ENCODE data around the gene COL16A1.

Gene COL16A1

GRCh38 chr1:31703431-31704270, at the start of gene COL16A1:
COL16A1 (minus strand) TSS chr1:31704017; CDS start chr1:31702193, 1,824 bp downstream.
- no peaks in the 10 kb centered on the region for H3K27me3 ChIP-seq (ENCODE audit: control insufficient read depth, insufficient read depth, low read length)
- no peaks in the 10 kb centered on the region for H3K9me3 ChIP-seq (ENCODE audit: control insufficient read depth, insufficient read depth, low read depth, low read length)
- peak within 1 kb of the TSS; percentile 55 for H3K4me3 ChIP-seq (ENCODE audit: low read depth, low read length)
- no peaks in the 10 kb centered on the region for H3K36me3 ChIP-seq (ENCODE audit: control insufficient read depth, insufficient read depth, low read length)
- H3K9ac ChIP-seq (ENCODE audit: low read length) = peak within 1 kb of the TSS; percentile 53
- no peak within 1 kb of the TSS for H3K27ac ChIP-seq (ENCODE audit: low read depth, low read length)
- H3K4me1 ChIP-seq (ENCODE audit: control insufficient read depth, insufficient read depth, low read length) = peaks cover 41% of the 10 kb centered on the region

GRCh38 chr1:31752952-31753475, 49.2 kb upstream of the COL16A1 start:
- H3K4me1 ChIP-seq (ENCODE audit: control insufficient read depth, insufficient read depth, low read length) = peaks cover 53% of the 10 kb centered on the region
- H3K4me3 ChIP-seq (ENCODE audit: low read depth, low read length) = no peak overlapping the region
- H3K36me3 ChIP-seq (ENCODE audit: control insufficient read depth, insufficient read depth, low read length) = no peaks in the 10 kb centered on the region
- no peaks in the 10 kb centered on the region for H3K9me3 ChIP-seq (ENCODE audit: control insufficient read depth, insufficient read depth, low read depth, low read length)
- no peak overlapping the region for H3K27ac ChIP-seq (ENCODE audit: low read depth, low read length)
- H3K27me3 ChIP-seq (ENCODE audit: control insufficient read depth, insufficient read depth, low read length) = no peaks in the 10 kb centered on the region
- H3K9ac ChIP-seq (ENCODE audit: low read length) = no peak overlapping the region

- Histone ChIP-seq H3K27me3 (ENCODE audit: control insufficient read depth, insufficient read depth, low read length) (no peaks in the 10 kb centered on the region), H3K9ac (ENCODE audit: low read length) (no peak overlapping the region), H3K27ac (ENCODE audit: low read depth, low read length) (no peak overlapping the region), H3K36me3 (ENCODE audit: control insufficient read depth, insufficient read depth, low read length) (no peaks in the 10 kb centered on the region), H3K4me3 (ENCODE audit: low read depth, low read length) (no peak overlapping the region), H3K4me1 (ENCODE audit: control insufficient read depth, insufficient read depth, low read length) (peaks cover 58% of the 10 kb centered on the region), H3K9me3 (ENCODE audit: control insufficient read depth, insufficient read depth, low read depth, low read length) (no peaks in the 10 kb centered on the region)
Observed at GRCh38 chr1:31752258-31752657, 48.4 kb upstream of the COL16A1 start.

- Histone ChIP-seq H3K27ac (ENCODE audit: low read depth, low read length) (no peak overlapping the region), H3K36me3 (ENCODE audit: control insufficient read depth, insufficient read depth, low read length) (no peaks in the 10 kb centered on the region), H3K9ac (ENCODE audit: low read length) (no peak overlapping the region), H3K4me1 (ENCODE audit: control insufficient read depth, insufficient read depth, low read length) (peaks cover 63% of the 10 kb centered on the region), H3K4me3 (ENCODE audit: low read depth, low read length) (no peak overlapping the region), H3K9me3 (ENCODE audit: control insufficient read depth, insufficient read depth, low read depth, low read length) (no peaks in the 10 kb centered on the region), H3K27me3 (ENCODE audit: control insufficient read depth, insufficient read depth, low read length) (no peaks in the 10 kb centered on the region)
Observed at GRCh38 chr1:31751822-31752241, 48.0 kb upstream of the COL16A1 start.

GRCh38 chr1:31750858-31751510, 47.2 kb upstream of the COL16A1 start:
- no peak overlapping the region for H3K9ac ChIP-seq (ENCODE audit: low read length)
- H3K4me3 ChIP-seq (ENCODE audit: low read depth, low read length) = no peak overlapping the region
- H3K27ac ChIP-seq (ENCODE audit: low read depth, low read length) = no peak overlapping the region
- peaks cover 64% of the 10 kb centered on the region for H3K4me1 ChIP-seq (ENCODE audit: control insufficient read depth, insufficient read depth, low read length)
- H3K9me3 ChIP-seq (ENCODE audit: control insufficient read depth, insufficient read depth, low read depth, low read length) = no peaks in the 10 kb centered on the region
- H3K36me3 ChIP-seq (ENCODE audit: control insufficient read depth, insufficient read depth, low read length) = no peaks in the 10 kb centered on the region
- H3K27me3 ChIP-seq (ENCODE audit: control insufficient read depth, insufficient read depth, low read length) = no peaks in the 10 kb centered on the region

- no peaks in the 10 kb centered on the region for H3K27me3 ChIP-seq (ENCODE audit: control insufficient read depth, insufficient read depth, low read length)
Observed at GRCh38 chr1:31749785-31750735, 46.2 kb upstream of the COL16A1 start.

GRCh38 chr1:31748365-31748764, 44.5 kb upstream of the COL16A1 start:
- H3K9ac ChIP-seq (ENCODE audit: low read length) = no peak overlapping the region
- H3K27ac ChIP-seq (ENCODE audit: low read depth, low read length) = no peak overlapping the region
- no peak overlapping the region for H3K4me3 ChIP-seq (ENCODE audit: low read depth, low read length)
- H3K36me3 ChIP-seq (ENCODE audit: control insufficient read depth, insufficient read depth, low read length) = no peaks in the 10 kb centered on the region
- H3K27me3 ChIP-seq (ENCODE audit: control insufficient read depth, insufficient read depth, low read length) = no peaks in the 10 kb centered on the region
- peaks cover 64% of the 10 kb centered on the region for H3K4me1 ChIP-seq (ENCODE audit: control insufficient read depth, insufficient read depth, low read length)
- H3K9me3 ChIP-seq (ENCODE audit: control insufficient read depth, insufficient read depth, low read depth, low read length) = no peaks in the 10 kb centered on the region

More at GRCh38 chr1:31749785-31750735, 46.2 kb upstream of the COL16A1 start:
- Histone ChIP-seq H3K27ac (ENCODE audit: low read depth, low read length) (no peak overlapping the region), H3K36me3 (ENCODE audit: control insufficient read depth, insufficient read depth, low read length) (no peaks in the 10 kb centered on the region), H3K9ac (ENCODE audit: low read length) (no peak overlapping the region), H3K4me3 (ENCODE audit: low read depth, low read length) (no peak overlapping the region), H3K4me1 (ENCODE audit: control insufficient read depth, insufficient read depth, low read length) (peaks cover 66% of the 10 kb centered on the region), H3K9me3 (ENCODE audit: control insufficient read depth, insufficient read depth, low read depth, low read length) (no peaks in the 10 kb centered on the region)

- H3K9me3 ChIP-seq (ENCODE audit: control insufficient read depth, insufficient read depth, low read depth, low read length) = no peaks in the 10 kb centered on the region
- peaks cover 59% of the 10 kb centered on the region for H3K4me1 ChIP-seq (ENCODE audit: control insufficient read depth, insufficient read depth, low read length)
- H3K36me3 ChIP-seq (ENCODE audit: control insufficient read depth, insufficient read depth, low read length) = no peaks in the 10 kb centered on the region
- H3K27ac ChIP-seq (ENCODE audit: low read depth, low read length) = no peak overlapping the region
- no peaks in the 10 kb centered on the region for H3K27me3 ChIP-seq (ENCODE audit: control insufficient read depth, insufficient read depth, low read length)
- no peak overlapping the region for H3K4me3 ChIP-seq (ENCODE audit: low read depth, low read length)
- H3K9ac ChIP-seq (ENCODE audit: low read length) = no peak overlapping the region
Observed at GRCh38 chr1:31747304-31747703, 43.5 kb upstream of the COL16A1 start.

GRCh38 chr1:31746687-31747086, 42.9 kb upstream of the COL16A1 start:
- Histone ChIP-seq H3K27ac (ENCODE audit: low read depth, low read length) (no peak overlapping the region), H3K9ac (ENCODE audit: low read length) (no peak overlapping the region), H3K27me3 (ENCODE audit: control insufficient read depth, insufficient read depth, low read length) (no peaks in the 10 kb centered on the region), H3K4me3 (ENCODE audit: low read depth, low read length) (no peak overlapping the region), H3K9me3 (ENCODE audit: control insufficient read depth, insufficient read depth, low read depth, low read length) (no peaks in the 10 kb centered on the region), H3K36me3 (ENCODE audit: control insufficient read depth, insufficient read depth, low read length) (no peaks in the 10 kb centered on the region), H3K4me1 (ENCODE audit: control insufficient read depth, insufficient read depth, low read length) (peaks cover 53% of the 10 kb centered on the region; the same call in 1 of the 2 replicates)

- H3K27ac ChIP-seq (ENCODE audit: low read depth, low read length) = no peak overlapping the region
- H3K4me3 ChIP-seq (ENCODE audit: low read depth, low read length) = no peak overlapping the region
- H3K27me3 ChIP-seq (ENCODE audit: control insufficient read depth, insufficient read depth, low read length) = no peaks in the 10 kb centered on the region
- no peaks in the 10 kb centered on the region for H3K36me3 ChIP-seq (ENCODE audit: control insufficient read depth, insufficient read depth, low read length)
- no peaks in the 10 kb centered on the region for H3K9me3 ChIP-seq (ENCODE audit: control insufficient read depth, insufficient read depth, low read depth, low read length)
- H3K9ac ChIP-seq (ENCODE audit: low read length) = no peak overlapping the region
- H3K4me1 ChIP-seq (ENCODE audit: control insufficient read depth, insufficient read depth, low read length) = peaks cover 49% of the 10 kb centered on the region; the same call in 1 of the 2 replicates
Observed at GRCh38 chr1:31745946-31746670, 42.3 kb upstream of the COL16A1 start.
